ENCODE measurements around the gene COX4I2. TPM values are rescaled to one million over a fixed set of nuclear protein-coding genes. Genes with fewer than 3 reads are reported as not detected.
"Not testable (repeated sequence)": the region's sequence is repeated elsewhere in the genome, so short reads cannot be mapped to it uniquely, and the experiment has no call there.

COX4I2 gene
- total and polyA plus RNA-seq, 4 donors, result 14.4 to 51.8 (median 19.9) TPM

GRCh38 chr20:31595654-31596411, 41.9 kb upstream of the COX4I2 start:
- DNase-seq, result peak; percentile 88 to 93 (median 92)
- no peak for TF ChIP-seq CTCF (IDR thresholded peaks at IDR 0.05; ENCODE audit: control extremely low read depth, extremely low read depth)

GRCh38 chr20:31596412-31596715, 41.3 kb upstream of the COX4I2 start:
- not testable (repeated sequence) for DNase-seq; H3K4me3 ChIP-seq; ATAC-seq (ENCODE audit: insufficient read depth, low FRiP score); H3K9me3 ChIP-seq (ENCODE audit: control insufficient read depth in 4 of 4, insufficient read depth in 3 of 4, low read length in 3 of 4); H3K36me3 ChIP-seq (ENCODE audit: control insufficient read depth in 4 of 4, insufficient read depth in 4 of 4, low read length in 4 of 4); H3K27me3 ChIP-seq (ENCODE audit: control insufficient read depth in 3 of 3, insufficient read depth in 3 of 3, low read length in 2 of 3); H3K9ac ChIP-seq (ENCODE audit: insufficient read depth in 1 of 2, low read length in 2 of 2)
- WGBS, 2 donors, result 60 to 77% methylated on average over 3 to 4 of the region's 4 CpGs
- H3K27ac ChIP-seq (ENCODE audit: low read depth in 1 of 2, low read length in 1 of 2), result peak overlapping the region; percentile 84 to 88
- peaks cover 0 to 20% (median 10%) of the 10 kb centered on the region in 5 donors for H3K4me1 ChIP-seq (ENCODE audit: control insufficient read depth in 5 of 5, insufficient read depth in 5 of 5, low read length in 5 of 5)

More at GRCh38 chr20:31595654-31596411, 41.9 kb upstream of the COX4I2 start:
- Histone ChIP-seq H3K27ac (ENCODE audit: low read depth in 1 of 2, low read length in 1 of 2) (peak overlapping the region; percentile 77 to 88), H3K4me3 (no peak overlapping the region), H3K4me1 (ENCODE audit: control insufficient read depth in 5 of 5, insufficient read depth in 5 of 5, low read length in 5 of 5) (peaks cover 0 to 20% (median 10%) of the 10 kb centered on the region in 5 donors), H3K36me3 (ENCODE audit: control insufficient read depth in 4 of 4, insufficient read depth in 4 of 4, low read length in 4 of 4) (no peaks in the 10 kb centered on the region), H3K9me3 (ENCODE audit: control insufficient read depth in 4 of 4, insufficient read depth in 3 of 4, low read length in 3 of 4) (no peaks in the 10 kb centered on the region), H3K9ac (ENCODE audit: insufficient read depth in 1 of 2, low read length in 2 of 2) (no peak overlapping the region), H3K27me3 (ENCODE audit: control insufficient read depth in 3 of 3, insufficient read depth in 3 of 3, low read length in 2 of 3) (no peaks in the 10 kb centered on the region)
- ATAC-seq (ENCODE audit: insufficient read depth, low FRiP score), result peak; percentile 53
- 39 to 59% methylated on average over 15 of the region's 15 CpGs for WGBS, 2 donors

- no peaks in the 10 kb centered on the region for H3K36me3 ChIP-seq (ENCODE audit: control insufficient read depth in 4 of 4, insufficient read depth in 4 of 4, low read length in 4 of 4)
- no peak overlapping the region for H3K9ac ChIP-seq (ENCODE audit: insufficient read depth in 1 of 2, low read length in 2 of 2)
- no peaks in the 10 kb centered on the region for H3K9me3 ChIP-seq (ENCODE audit: control insufficient read depth in 4 of 4, insufficient read depth in 3 of 4, low read length in 3 of 4)
- H3K4me3 ChIP-seq, result no peak overlapping the region
- DNase-seq, result no peak
- no peaks in the 10 kb centered on the region for H3K27me3 ChIP-seq (ENCODE audit: control insufficient read depth in 3 of 3, insufficient read depth in 3 of 3, low read length in 2 of 3)
- peaks cover 0 to 20% (median 10%) of the 10 kb centered on the region in 5 donors for H3K4me1 ChIP-seq (ENCODE audit: control insufficient read depth in 5 of 5, insufficient read depth in 5 of 5, low read length in 5 of 5)
- TF ChIP-seq CTCF (IDR thresholded peaks at IDR 0.05; ENCODE audit: control extremely low read depth, extremely low read depth), result no peak
- ATAC-seq (ENCODE audit: insufficient read depth, low FRiP score), result no peak
- H3K27ac ChIP-seq (ENCODE audit: low read depth in 1 of 2, low read length in 1 of 2), result peak overlapping the region; percentile 83 to 84
- 55 to 73% methylated on average over 4 of the region's 4 CpGs for WGBS, 2 donors
These were observed 40.8 kb upstream of the COX4I2 start for GRCh38 chr20:31596831-31597480.

GRCh38 chr20:31597481-31597855, 40.2 kb upstream of the COX4I2 start:
- DNase-seq (no peak), ATAC-seq (ENCODE audit: insufficient read depth, low FRiP score) (no peak)
- Histone ChIP-seq H3K36me3 (ENCODE audit: control insufficient read depth in 4 of 4, insufficient read depth in 4 of 4, low read length in 4 of 4) (no peaks in the 10 kb centered on the region), H3K9me3 (ENCODE audit: control insufficient read depth in 4 of 4, insufficient read depth in 3 of 4, low read length in 3 of 4) (no peaks in the 10 kb centered on the region), H3K27me3 (ENCODE audit: control insufficient read depth in 3 of 3, insufficient read depth in 3 of 3, low read length in 2 of 3) (no peaks in the 10 kb centered on the region), H3K4me1 (ENCODE audit: control insufficient read depth in 5 of 5, insufficient read depth in 5 of 5, low read length in 5 of 5) (peaks cover 0 to 22% (median 10%) of the 10 kb centered on the region in 5 donors), H3K4me3 (no peak overlapping the region), H3K9ac (ENCODE audit: insufficient read depth in 1 of 2, low read length in 2 of 2) (no peak overlapping the region), H3K27ac (ENCODE audit: low read depth in 1 of 2, low read length in 1 of 2) (peak overlapping the region; percentile 83 to 84)
- WGBS, 2 donors, result 83 to 90% methylated on average over 2 of the region's 2 CpGs
- TF ChIP-seq CTCF (IDR thresholded peaks at IDR 0.05; ENCODE audit: control extremely low read depth, extremely low read depth), result no peak
